ENCODE results near the gene ARHGAP18. TPM values are rescaled to one million over a fixed set of nuclear protein-coding genes. Genes with fewer than 3 reads are reported as not detected.

Gene ARHGAP18
- total RNA-seq, 4 donors from 2014 or later: 9.6 to 16.8 (median 13.9) TPM

- Histone ChIP-seq H3K4me3 (no peak overlapping the region), H3K9me3 (no peaks in the 10 kb centered on the region), H3K36me3 (no peaks in the 10 kb centered on the region), H3K27me3 (no peaks in the 10 kb centered on the region), H3K27ac (no peak overlapping the region), H3K4me1 (peaks cover 0 to 33% (median 9%) of the 10 kb centered on the region in 4 donors)
- WGBS, 2 donors: 81 to 91% methylated on average over 6 of the region's 6 CpGs
- TF ChIP-seq EP300 (IDR thresholded peaks at IDR 0.05) (no peak), CTCF (IDR thresholded peaks at IDR 0.05) (no peak), POLR2A (IDR thresholded peaks at IDR 0.05) (no peak)
- no peak for DNase-seq (ENCODE audit: low spot score in 2 of 2)
Measured at GRCh38 chr6:129744880-129745237, 34.9 kb upstream of the ARHGAP18 start.

- H3K27me3 ChIP-seq: no peaks in the 10 kb centered on the region
- no peak for DNase-seq (ENCODE audit: low spot score in 2 of 2)
- H3K4me1 ChIP-seq: peaks cover 0 to 28% (median 8%) of the 10 kb centered on the region in 4 donors
- TF ChIP-seq CTCF (IDR thresholded peaks at IDR 0.05) (no peak), EP300 (IDR thresholded peaks at IDR 0.05) (peak in 1 of 2 donors; percentile 28), POLR2A (IDR thresholded peaks at IDR 0.05) (no peak)
- H3K9me3 ChIP-seq: no peaks in the 10 kb centered on the region
- no peak overlapping the region for H3K4me3 ChIP-seq
- WGBS, 2 donors: 56 to 63% methylated on average over 4 of the region's 4 CpGs
- H3K27ac ChIP-seq: peak overlapping the region in 1 of 4 donors; percentile 45
- H3K36me3 ChIP-seq: no peaks in the 10 kb centered on the region
Measured at GRCh38 chr6:129744201-129744879, 34.4 kb upstream of the ARHGAP18 start.

GRCh38 chr6:129740013-129740412 is 30.0 kb upstream of the ARHGAP18 start:
- TF ChIP-seq CTCF (IDR thresholded peaks at IDR 0.05) (no peak), POLR2A (IDR thresholded peaks at IDR 0.05) (no peak), EP300 (IDR thresholded peaks at IDR 0.05) (no peak)
- Histone ChIP-seq H3K4me3 (no peak overlapping the region), H3K27me3 (no peaks in the 10 kb centered on the region), H3K4me1 (peaks cover 0 to 10% (median 3%) of the 10 kb centered on the region in 4 donors), H3K27ac (no peak overlapping the region), H3K9me3 (no peaks in the 10 kb centered on the region), H3K36me3 (no peaks in the 10 kb centered on the region)
- 47 to 54% methylated on average over 1 of the region's 1 CpG for WGBS, 2 donors
- no peak for DNase-seq (ENCODE audit: low spot score in 2 of 2)

GRCh38 chr6:129736105-129736504 is 26.1 kb upstream of the ARHGAP18 start:
- Histone ChIP-seq H3K9me3 (no peaks in the 10 kb centered on the region), H3K27me3 (no peaks in the 10 kb centered on the region), H3K4me1 (no peaks in the 10 kb centered on the region), H3K27ac (no peak overlapping the region), H3K4me3 (no peak overlapping the region), H3K36me3 (no peaks in the 10 kb centered on the region)
- WGBS, 2 donors: 96 to 97% methylated on average over 2 of the region's 2 CpGs
- no peak for DNase-seq (ENCODE audit: low spot score in 2 of 2)
- no peak for TF ChIP-seq CTCF (IDR thresholded peaks at IDR 0.05)
- TF ChIP-seq POLR2A (IDR thresholded peaks at IDR 0.05): no peak
- no peak for TF ChIP-seq EP300 (IDR thresholded peaks at IDR 0.05)

GRCh38 chr6:129733290-129733689 is 23.3 kb upstream of the ARHGAP18 start:
- Histone ChIP-seq H3K4me3 (no peak overlapping the region), H3K36me3 (no peaks in the 10 kb centered on the region), H3K9me3 (no peaks in the 10 kb centered on the region), H3K27ac (no peak overlapping the region), H3K27me3 (no peaks in the 10 kb centered on the region), H3K4me1 (no peaks in the 10 kb centered on the region)
- WGBS, 2 donors: 69 to 81% methylated on average over 2 of the region's 2 CpGs
- no peak for TF ChIP-seq POLR2A (IDR thresholded peaks at IDR 0.05)
- no peak for TF ChIP-seq CTCF (IDR thresholded peaks at IDR 0.05)
- no peak for TF ChIP-seq EP300 (IDR thresholded peaks at IDR 0.05)
- DNase-seq (ENCODE audit: low spot score in 2 of 2): no peak
